A549 (cell line): ENCODE measurements around the gene AGAP3. TPM values are rescaled to one million over a fixed set of nuclear protein-coding genes. Genes with fewer than 3 reads are reported as not detected.

Experiments used
- ATAC-seq, 2 experiments: fragments of 200-7000 bp in 1 of 2; fragments of >200 bp in 1 of 2; cut with Nextera tagmentation in 1 of 2; cut with Tn5 transposase in 1 of 2; 3 replicates each; pipeline versions ENCODE4 v1.8.0 to v1.9.1; 2018 to 2020; ENCODE audit warnings: mild to moderate bottlenecking in 1 of 2, moderate library complexity in 1 of 2
- CTCF ChIA-PET: fragments of 300-600 bp; sonication (Branson Sonifier 250); formaldehyde crosslinking; extraction: SDS; loops from one replicate; lab custom pipeline; 2021; ENCODE audit warnings: antibody characterized with exemption, inconsistent platforms; lab: Yijun Ruan, JAX
- POLR2A ChIA-PET: fragments of 350-600 bp; formaldehyde crosslinking; extraction: SDS; loops from one replicate; lab custom pipeline; 2021; ENCODE audit warnings: antibody characterized with exemption, inconsistent platforms; lab: Yijun Ruan, JAX
- DNase-seq, 2 experiments: peaks; one replicate each; pipeline versions ENCODE4 v3.0.0 to v3.0.0-alpha.2; 2011 to 2016; ENCODE audit warnings: low read depth in 1 of 2, low spot score in 1 of 2
- FAIRE-seq: peaks from 2 replicates; lab custom pipeline; 2011; peaks lifted over from hg19 to GRCh38; lab: Jason Lieb, UNC
- H3K27ac ChIP-seq, 2 experiments: fragments of >200 bp; sonication (Bioruptor Twin); formaldehyde crosslinking; 3 replicates each; pipeline ENCODE4 v1.5.1; 2016 to 2017
- H3K4me1 ChIP-seq: fragments of >200 bp; sonication (Bioruptor Twin); formaldehyde crosslinking; 3 replicates; pipeline ENCODE4 v1.6.1; 2016
- H3K4me2 ChIP-seq: fragments of >200 bp; sonication (Bioruptor Twin); formaldehyde crosslinking; 3 replicates; pipeline ENCODE4 v1.6.1; 2016
- H3K4me3 ChIP-seq: fragments of >200 bp; sonication (Bioruptor Twin); formaldehyde crosslinking; 3 replicates; pipeline ENCODE4 v1.5.1; 2016
- H3K9me3 ChIP-seq: fragments of >200 bp; sonication (Bioruptor Twin); formaldehyde crosslinking; 3 replicates; pipeline ENCODE4 v1.6.1; 2016
- CBX8 ChIP-seq: fragments of 200-600 bp; sonication (generic); IDR thresholded peaks from 2 replicates; pipeline ENCODE4 v1.6.1; 2016
- EHF ChIP-seq: fragments of 250-450 bp; sonication (Bioruptor Pico); IDR thresholded peaks from 2 replicates; pipeline ENCODE4 v1.5.0; 2020; ENCODE audit warnings: mild to moderate bottlenecking
- EHMT2 ChIP-seq: fragments of 200-600 bp; sonication (generic); IDR thresholded peaks from 2 replicates; pipeline ENCODE4 v1.6.1; 2016; ENCODE audit warnings: antibody characterized with exemption, low read depth, mild to moderate bottlenecking, moderate library complexity
- EP300 ChIP-seq, 2 experiments: fragments of >200 bp; sonication (Bioruptor Twin); formaldehyde crosslinking; IDR thresholded peaks; 2 replicates in 1 of 2; 3 replicates in 1 of 2; pipeline ENCODE4 v1.6.1; 2016 to 2017
- FOXS1 ChIP-seq: fragments of 250-450 bp; sonication (Bioruptor Pico); IDR thresholded peaks from 2 replicates; pipeline ENCODE4 v1.5.0; 2020; ENCODE audit warnings: mild to moderate bottlenecking, moderate library complexity
- GATA3 ChIP-seq: IDR thresholded peaks from 2 replicates; pipeline ENCODE4 v1.6.1; 2012; ENCODE audit warnings: borderline replicate concordance
- HDAC2 ChIP-seq: fragments of 200-600 bp; sonication (generic); IDR thresholded peaks from 2 replicates; pipeline ENCODE4 v1.6.1; 2016
- HOXB13 ChIP-seq: fragments of 250-450 bp; sonication (Bioruptor Pico); IDR thresholded peaks from 2 replicates; pipeline ENCODE4 v1.5.0; 2020; ENCODE audit warnings: low read depth, mild to moderate bottlenecking, moderate library complexity
- HOXB5 ChIP-seq: fragments of 250-450 bp; sonication (Bioruptor Pico); IDR thresholded peaks from 2 replicates; pipeline ENCODE4 v1.5.0; 2020; ENCODE audit warnings: mild to moderate bottlenecking, moderate library complexity
- JUNB ChIP-seq: fragments of >200 bp; sonication (Bioruptor Twin); formaldehyde crosslinking; IDR thresholded peaks from 2 replicates; pipeline ENCODE4 v1.6.1; 2016
- MAFK ChIP-seq: fragments of 450-650 bp; IDR thresholded peaks from 2 replicates; pipeline ENCODE4 v1.6.1; 2014; ENCODE audit not compliant: partially characterized antibody
- MYC ChIP-seq: IDR thresholded peaks from 2 replicates; pipeline ENCODE4 v1.6.1; 2012; ENCODE audit warnings: mild to moderate bottlenecking, inconsistent platforms, low read length, improper control_type of control experiment, borderline replicate concordance
- NFE2L2 ChIP-seq: fragments of 150-350 bp; conservative IDR thresholded peaks from 2 replicates; pipeline ENCODE4 v1.6.1; 2014; ENCODE audit warnings: low read length
- NR3C1 ChIP-seq: fragments of >200 bp; sonication (Bioruptor Twin); formaldehyde crosslinking; IDR thresholded peaks from 3 replicates; pipeline ENCODE4 v1.6.1; 2017
- PHF8 ChIP-seq: fragments of 200-600 bp; sonication (generic); IDR thresholded peaks from 2 replicates; pipeline ENCODE4 v1.6.1; 2016; ENCODE audit warnings: low read depth, mild to moderate bottlenecking, antibody characterized with exemption, moderate library complexity, borderline replicate concordance
- POLR2AphosphoS2 ChIP-seq: conservative IDR thresholded peaks from 2 replicates; pipeline ENCODE4 v1.6.1; 2012; ENCODE audit warnings: low read length, improper control_type of control experiment, inconsistent platforms
- RAD21 ChIP-seq, 2 experiments: fragments of >200 bp in 1 of 2; sonication (Bioruptor Twin) in 1 of 2; formaldehyde crosslinking in 1 of 2; IDR thresholded peaks in 1 of 2; conservative IDR thresholded peaks in 1 of 2; 2 replicates in 1 of 2; 3 replicates in 1 of 2; pipeline ENCODE4 v1.6.1; 2012 to 2018; ENCODE audit warnings: inconsistent platforms in 1 of 2
- RNF2 ChIP-seq: fragments of 200-600 bp; sonication (generic); IDR thresholded peaks from 2 replicates; pipeline ENCODE4 v1.6.1; 2016; ENCODE audit warnings: low read depth, mild to moderate bottlenecking, antibody characterized with exemption, moderate library complexity, borderline replicate concordance
- SMC3 ChIP-seq: fragments of >200 bp; sonication (Bioruptor Twin); formaldehyde crosslinking; IDR thresholded peaks from 3 replicates; pipeline ENCODE4 v1.6.1; 2018; ENCODE audit warnings: inconsistent platforms
- SREBF2 ChIP-seq: fragments of 450-650 bp; IDR thresholded peaks from 2 replicates; pipeline ENCODE4 v1.6.1; 2014; ENCODE audit warnings: mild to moderate bottlenecking, moderate library complexity
- TP53 ChIP-seq: fragments of 250-450 bp; sonication (Bioruptor Pico); IDR thresholded peaks from 2 replicates; pipeline ENCODE4 v1.5.0; 2021; ENCODE audit warnings: mild to moderate bottlenecking, moderate library complexity
- ZFP36 ChIP-seq: fragments of 450-650 bp; IDR thresholded peaks from 2 replicates; pipeline ENCODE4 v1.6.1; 2014; ENCODE audit warnings: borderline replicate concordance; ENCODE audit not compliant: partially characterized antibody
- WGBS: methylation state at CpG from one replicate; pipeline ENCODE4 v1.1.6; 2017; ENCODE audit errors: missing lambda C conversion rate; 5-methylcytosine and 5-hydroxymethylcytosine counted together
- polyA plus RNA-seq, 4 experiments: library from polyadenylated mRNA; depleted of rRNA in 3 of 4; stranded (reverse); fragments of >200 nt; fragmentation: RNase III in 1 of 4; extraction: RNeasy Plus Mini Kit Qiagen cat#74134 plus additional on column Dnase treatment in 1 of 4; gene quantifications; 2 replicates in 3 of 4; 3 replicates in 1 of 4; pipeline ENCODE4 v1.2.3, GENCODE V29; 2011 to 2017
- TF ChIP-seq, protein P1 (sequence below): fragments of 450-650 bp; IDR thresholded peaks from 2 replicates; pipeline ENCODE4 v1.6.1; 2014; ENCODE audit warnings: antibody characterized with exemption
- TF ChIP-seq, protein P2 (sequence below): IDR thresholded peaks from 2 replicates; pipeline ENCODE4 v1.6.1; 2012

The AGAP3 gene
- polyA plus RNA-seq, 2 of the 4 experiments (the other 2 are of a cell fraction) = 33.8 to 45.9 TPM

DNA sequence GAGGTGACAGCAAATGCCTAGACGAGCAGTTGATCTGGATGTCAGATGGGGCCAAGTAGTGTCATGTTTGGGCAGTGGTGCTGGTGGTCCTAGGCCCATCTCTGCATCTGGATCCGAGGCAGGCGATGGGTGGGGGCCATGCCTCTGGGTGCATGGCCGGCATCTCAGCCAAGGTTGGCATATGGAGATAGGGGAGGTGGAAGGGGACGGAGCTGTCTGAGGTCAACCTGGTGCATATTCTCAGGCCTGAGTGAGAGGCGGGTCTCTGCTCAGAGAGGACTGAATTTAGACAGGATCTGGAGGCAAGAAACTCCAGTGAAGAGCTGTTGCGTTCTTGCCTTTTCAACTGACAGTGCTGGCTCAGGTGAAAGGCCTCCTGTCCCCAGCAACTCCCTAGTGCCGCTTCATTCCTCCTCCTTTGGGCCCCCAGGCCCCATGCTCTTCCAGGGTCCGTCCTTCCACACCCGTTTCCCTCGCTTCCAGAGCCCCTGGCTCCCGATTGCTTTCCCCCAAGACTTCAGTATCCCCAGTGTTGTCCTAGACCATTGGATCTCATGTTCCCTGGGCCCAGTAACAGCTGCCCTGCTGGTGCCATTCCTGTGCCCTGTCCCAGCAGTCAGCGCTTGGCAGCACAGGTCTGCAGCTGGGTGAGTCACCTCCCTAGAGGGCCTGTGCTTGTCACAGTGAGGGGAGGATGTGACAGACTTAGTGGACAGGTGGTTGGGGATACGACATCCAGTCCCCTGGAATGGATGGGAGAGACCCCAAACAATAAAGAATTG, 48.7 kb downstream of the AGAP3 start:
- no peak overlapping the region for H3K4me3 ChIP-seq
- no peaks in the 10 kb centered on the region for H3K9me3 ChIP-seq
- no peak overlapping the region for H3K4me2 ChIP-seq
- no peaks in the 10 kb centered on the region for H3K4me1 ChIP-seq
- no peak for ATAC-seq
- ChIA-PET POLR2A (no interaction called here), CTCF (interaction anchor here (1.0 to 2.6 kb wide), 6 partner anchors 11 to 74 kb away, joined by 3 to 17 read pairs (median 4); no protein-coding TSS in a partner anchor)
- DNase-seq = no peak
- FAIRE-seq = no peak
- 94% methylated on average over 14 of the region's 14 CpGs for WGBS
- TF ChIP-seq ZFP36 (no peak), CBX8 (no peak), PHF8 (no peak), HOXB13 (CRISPR knock-in tag) (no peak), HOXB5 (CRISPR knock-in tag) (no peak), RAD21 (conservative IDR thresholded peaks at IDR 0.05 in 1 of 2, IDR thresholded peaks at IDR 0.05 in 1 of 2) (no peak), EP300 (IDR thresholded peaks at IDR 0.05) (no peak), RNF2 (no peak), TP53 (no peak), NR3C1 (no peak), JUNB (no peak)
- TF ChIP-seq, protein P1, sequence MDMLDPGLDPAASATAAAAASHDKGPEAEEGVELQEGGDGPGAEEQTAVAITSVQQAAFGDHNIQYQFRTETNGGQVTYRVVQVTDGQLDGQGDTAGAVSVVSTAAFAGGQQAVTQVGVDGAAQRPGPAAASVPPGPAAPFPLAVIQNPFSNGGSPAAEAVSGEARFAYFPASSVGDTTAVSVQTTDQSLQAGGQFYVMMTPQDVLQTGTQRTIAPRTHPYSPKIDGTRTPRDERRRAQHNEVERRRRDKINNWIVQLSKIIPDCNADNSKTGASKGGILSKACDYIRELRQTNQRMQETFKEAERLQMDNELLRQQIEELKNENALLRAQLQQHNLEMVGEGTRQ = no peak
- H3K27ac ChIP-seq = no peak overlapping the region

DNA sequence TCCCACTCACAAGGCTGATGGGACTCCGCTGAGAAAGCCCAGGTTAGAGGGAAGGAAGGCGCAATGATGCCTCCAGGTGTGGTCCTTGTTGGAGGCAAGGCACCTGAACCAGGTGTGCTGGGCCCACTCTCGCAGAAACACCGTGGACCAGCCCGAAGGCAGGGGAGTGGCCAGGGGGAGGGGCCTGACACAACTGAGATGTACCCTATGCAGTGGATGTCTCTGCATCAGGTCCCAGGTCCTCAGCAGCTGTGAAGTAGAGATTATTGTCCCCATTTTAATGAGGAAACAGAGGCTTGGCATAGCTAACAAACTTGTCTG, 49.2 kb downstream of the AGAP3 start:
- Histone ChIP-seq H3K4me1 (no peaks in the 10 kb centered on the region), H3K4me2 (no peak overlapping the region), H3K27ac (no peak overlapping the region), H3K4me3 (no peak overlapping the region), H3K9me3 (no peaks in the 10 kb centered on the region)
- ATAC-seq (no peak), DNase-seq (no peak), FAIRE-seq (no peak)
- ChIA-PET POLR2A (no interaction called here), CTCF (interaction anchor here (1.0 to 2.6 kb wide), 5 partner anchors 12 to 75 kb away, joined by 3 to 17 read pairs (median 3); no protein-coding TSS in a partner anchor)
- 88% methylated on average over 5 of the region's 5 CpGs for WGBS
- TF ChIP-seq CBX8 (no peak), EHMT2 (no peak), PHF8 (no peak), NR3C1 (no peak), EP300 (IDR thresholded peaks at IDR 0.05) (no peak), RAD21 (conservative IDR thresholded peaks at IDR 0.05 in 1 of 2, IDR thresholded peaks at IDR 0.05 in 1 of 2) (no peak), NFE2L2 (no peak), EHF (CRISPR knock-in tag) (no peak)

DNA sequence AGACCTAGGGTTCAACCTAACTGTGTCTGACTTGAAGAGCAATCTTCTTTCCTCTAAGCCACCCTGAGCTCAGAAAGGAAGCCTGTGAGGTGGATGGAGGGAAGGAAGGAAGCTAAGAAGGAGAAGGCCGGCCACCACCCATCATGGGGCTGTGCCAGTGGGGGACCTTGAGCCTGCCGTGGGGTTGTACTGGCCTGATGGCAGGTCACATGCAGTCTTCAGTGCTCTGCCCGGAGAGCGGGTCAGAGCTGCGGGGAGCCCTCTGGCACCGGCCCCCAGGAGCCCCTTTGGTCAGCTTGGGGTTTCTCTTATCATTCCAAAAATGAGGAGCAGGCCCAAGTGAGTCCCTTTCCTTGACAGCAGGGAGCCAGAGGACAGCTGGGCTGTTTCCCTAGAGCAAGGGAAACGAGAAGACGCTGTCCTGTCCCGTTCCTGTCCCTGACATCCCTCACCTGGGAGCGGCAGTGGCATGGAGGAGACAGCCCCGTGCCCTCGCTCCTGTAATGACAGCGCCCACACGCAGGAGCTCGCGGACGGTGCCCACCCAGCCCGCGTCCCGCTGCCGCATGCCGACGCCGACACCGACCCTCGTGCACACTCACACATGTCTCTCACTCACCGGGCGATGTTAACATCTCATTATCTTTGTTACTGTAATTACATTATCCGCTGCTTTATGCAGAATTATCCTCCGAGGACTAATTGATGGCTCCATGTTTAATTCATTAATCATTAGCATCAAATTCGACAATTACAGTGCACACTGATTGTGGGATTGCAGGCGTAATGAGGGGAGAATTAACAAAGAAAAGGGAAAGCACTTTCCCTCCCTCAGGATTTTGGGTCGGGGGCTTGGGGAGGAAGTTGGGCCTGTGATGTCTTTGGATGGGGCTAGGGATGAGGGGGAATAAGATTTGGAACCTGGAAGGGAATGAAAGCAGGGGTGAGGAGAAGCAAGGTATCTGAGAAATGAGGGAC, 49.9 kb downstream of the AGAP3 start:
- DNase-seq = no peak
- Histone ChIP-seq H3K4me3 (no peak overlapping the region), H3K4me2 (no peak overlapping the region), H3K27ac (no peak overlapping the region), H3K4me1 (no peaks in the 10 kb centered on the region), H3K9me3 (no peaks in the 10 kb centered on the region)
- ATAC-seq = no peak
- POLR2A ChIA-PET = no interaction called here
- CTCF ChIA-PET = interaction anchor here (1.0 to 3.2 kb wide), 7 partner anchors 12 to 75 kb away, joined by 3 to 22 read pairs (median 4); partner anchors contain the start of gene GBX1
- 94% methylated on average over 33 of the region's 33 CpGs for WGBS
- no peak for FAIRE-seq
- no peak for TF ChIP-seq NFE2L2
- TF ChIP-seq POLR2AphosphoS2 = no peak
- TF ChIP-seq NR3C1 = no peak
- no peak for TF ChIP-seq EP300 (IDR thresholded peaks at IDR 0.05)
- no peak for TF ChIP-seq SREBF2
- TF ChIP-seq GATA3 = no peak
- TF ChIP-seq MAFK = no peak
- no peak for TF ChIP-seq JUNB
- no peak for TF ChIP-seq PHF8
- TF ChIP-seq CBX8 = no peak
- no peak for TF ChIP-seq MYC
- no peak for TF ChIP-seq HDAC2
- TF ChIP-seq, protein P2, sequence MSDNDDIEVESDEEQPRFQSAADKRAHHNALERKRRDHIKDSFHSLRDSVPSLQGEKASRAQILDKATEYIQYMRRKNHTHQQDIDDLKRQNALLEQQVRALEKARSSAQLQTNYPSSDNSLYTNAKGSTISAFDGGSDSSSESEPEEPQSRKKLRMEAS = no peak
- no peak for TF ChIP-seq SMC3
- no peak for TF ChIP-seq FOXS1 (CRISPR knock-in tag)
